MCF 10A (cell line): ENCODE results near the gene L3MBTL4. TPM values are rescaled to one million over a fixed set of nuclear protein-coding genes. Genes with fewer than 3 reads are reported as not detected.

Experiments used
- BruUV-seq: library from RNA; stranded (reverse); fragments of 400-500 nt; replicated peaks from 2 replicates; lab custom pipeline; 2021; lab: Mats Ljungman, UMichigan
- CTCF ChIA-PET: fragments of 300-600 bp; sonication (Branson Sonifier 250); formaldehyde crosslinking; extraction: SDS; loops from one replicate; lab custom pipeline; 2021; ENCODE audit warnings: antibody characterized with exemption, inconsistent platforms; lab: Yijun Ruan, JAX
- POLR2A ChIA-PET: fragments of 300-600, 350-650 bp; sonication (Branson Sonifier 250); formaldehyde crosslinking; extraction: SDS; loops from one replicate; lab custom pipeline; 2020; ENCODE audit warnings: antibody characterized with exemption, inconsistent platforms; lab: Yijun Ruan, JAX
- DNase-seq: peaks from one replicate; pipeline ENCODE4 v3.0.0-alpha.2; 2018; ENCODE audit not compliant: unreplicated experiment
- H3K27ac Mint-ChIP-seq: one replicate; pipeline ENCODE4 v1.8.0; 2022; ENCODE audit warnings: mild to moderate bottlenecking, low read depth, mixed read lengths; ENCODE audit not compliant: unreplicated experiment
- H3K27me3 Mint-ChIP-seq: one replicate; pipeline ENCODE4 v1.8.0; 2022; ENCODE audit warnings: mixed read lengths; ENCODE audit not compliant: insufficient read depth, unreplicated experiment
- H3K36me3 Mint-ChIP-seq: one replicate; pipeline ENCODE4 v1.8.0; 2022; ENCODE audit warnings: mild to moderate bottlenecking, moderate library complexity, mixed read lengths; ENCODE audit not compliant: insufficient read depth, unreplicated experiment
- H3K4me1 Mint-ChIP-seq: one replicate; pipeline ENCODE4 v1.8.0; 2022; ENCODE audit warnings: mixed read lengths; ENCODE audit not compliant: insufficient read depth, unreplicated experiment
- H3K4me3 Mint-ChIP-seq: one replicate; pipeline ENCODE4 v1.8.0; 2022; ENCODE audit warnings: mild to moderate bottlenecking, moderate library complexity, mixed read lengths; ENCODE audit not compliant: unreplicated experiment
- H3K9me3 Mint-ChIP-seq: one replicate; pipeline ENCODE4 v1.8.0; 2022; ENCODE audit warnings: mixed read lengths; ENCODE audit not compliant: unreplicated experiment
- CTCF ChIP-seq: fragments of 200-600 bp; IDR thresholded peaks from one replicate; pipeline ENCODE4 v1.8.0; 2022; ENCODE audit warnings: antibody characterized with exemption, mild to moderate bottlenecking; ENCODE audit not compliant: unreplicated experiment
- intact Hi-C: fragments of 100-400 bp; cut with micrococcal nuclease; formaldehyde crosslinking; loops from 2 replicates; pipeline ENCODE4 v1.14.1; 2022
- total RNA-seq: library from RNA; stranded (reverse); gene quantifications from 2 replicates; pipeline ENCODE4 v1.2.3, GENCODE V29; 2022

L3MBTL4 gene
- total RNA-seq, 1 experiment from 2014 or later, result not detected

GRCh38 chr18:6357668-6358067 lies 57.0 kb downstream of the L3MBTL4 start:
- POLR2A ChIA-PET, result no interaction called here
- intact Hi-C loops, result loop anchor here (10.0 kb wide), 1 partner anchor 527 kb away; no protein-coding TSS in a partner anchor
- peaks cover 13% of the 10 kb centered on the region for H3K27me3 Mint-ChIP-seq

DNA sequence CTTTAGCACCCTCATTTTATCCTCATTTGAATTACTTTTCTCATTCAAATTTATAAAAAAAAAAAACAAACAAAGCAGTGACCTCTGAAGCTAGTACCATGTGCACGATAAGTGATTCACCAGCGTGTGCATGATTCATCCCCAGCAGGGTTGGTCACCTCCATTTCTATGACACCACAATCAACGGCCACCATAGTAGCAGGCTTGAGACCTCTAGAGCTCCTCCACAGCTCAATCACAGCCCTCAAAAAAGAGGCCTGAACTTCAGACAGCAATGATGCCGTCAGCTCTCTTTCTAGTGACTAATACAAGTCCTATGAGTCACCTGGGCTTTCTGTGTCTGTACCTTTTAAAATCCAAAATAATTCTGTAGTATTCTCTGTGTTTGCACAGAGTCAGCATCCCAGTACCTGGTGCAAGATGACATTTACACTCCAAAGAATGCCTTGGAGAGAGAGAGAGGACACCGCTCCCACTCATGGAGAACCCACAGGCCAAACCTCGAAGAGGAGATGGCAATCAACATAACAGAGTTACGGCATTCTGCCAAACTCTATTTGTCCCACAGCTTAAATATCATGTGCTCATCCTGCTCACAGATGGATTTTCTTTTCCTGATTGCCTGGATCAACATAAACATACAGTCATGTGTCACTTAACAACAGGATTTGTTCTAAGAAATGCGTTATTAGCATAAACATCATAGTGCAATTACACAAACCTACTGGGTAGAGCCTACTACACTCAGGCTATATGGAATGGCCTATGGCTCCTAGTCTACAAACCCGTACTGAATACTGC lies 58.7 kb downstream of the L3MBTL4 start:
- intact Hi-C loops, result loop anchor here (10.0 kb wide), 1 partner anchor 529 kb away; no protein-coding TSS in a partner anchor
- Mint-ChIP-seq H3K4me3 (no peak overlapping the region), H3K4me1 (no peaks in the 10 kb centered on the region), H3K27me3 (no peaks in the 10 kb centered on the region), H3K9me3 (no peaks in the 10 kb centered on the region), H3K27ac (no peak overlapping the region), H3K36me3 (no peaks in the 10 kb centered on the region)
- no peak for DNase-seq
- POLR2A ChIA-PET, result no interaction called here
- CTCF ChIA-PET, result interaction anchor here (0.7 to 1.2 kb wide), 2 partner anchors 9 to 564 kb away, joined by 3 read pairs; no protein-coding TSS in a partner anchor
- no peak for TF ChIP-seq CTCF
- BruUV-seq, result no TSS peak

More at GRCh38 chr18:6357668-6358067, 57.0 kb downstream of the L3MBTL4 start:
- H3K9me3 Mint-ChIP-seq, result no peaks in the 10 kb centered on the region
- H3K36me3 Mint-ChIP-seq, result no peaks in the 10 kb centered on the region
- BruUV-seq, result no TSS peak
- H3K27ac Mint-ChIP-seq, result no peak overlapping the region
- H3K4me1 Mint-ChIP-seq, result no peaks in the 10 kb centered on the region
- CTCF ChIA-PET, result interaction anchor here (0.7 kb wide), 1 partner anchor 599 kb away, joined by 3 read pairs; no protein-coding TSS in a partner anchor
- DNase-seq, result no peak
- no peak for TF ChIP-seq CTCF
- no peak overlapping the region for H3K4me3 Mint-ChIP-seq

- ChIA-PET POLR2A (no interaction called here), CTCF (interaction anchor here (0.6 kb wide), 1 partner anchor 529 kb away, joined by 3 read pairs; no protein-coding TSS in a partner anchor)
- intact Hi-C loops, result loop anchor here (10.0 kb wide), 1 partner anchor 533 kb away; no protein-coding TSS in a partner anchor
- Mint-ChIP-seq H3K9me3 (no peaks in the 10 kb centered on the region), H3K4me3 (no peak overlapping the region), H3K27ac (no peak overlapping the region), H3K4me1 (no peaks in the 10 kb centered on the region), H3K27me3 (peaks cover 2% of the 10 kb centered on the region), H3K36me3 (no peaks in the 10 kb centered on the region)
- TF ChIP-seq CTCF, result no peak
- no TSS peak for BruUV-seq
- DNase-seq, result no peak
Measured at GRCh38 chr18:6352275-6352674, 62.4 kb downstream of the L3MBTL4 start.

- DNase-seq, result no peak
- Mint-ChIP-seq H3K27me3 (peaks cover 11% of the 10 kb centered on the region), H3K9me3 (peaks cover 19% of the 10 kb centered on the region)
Measured at GRCh38 chr18:6342990-6343389, 71.7 kb downstream of the L3MBTL4 start.

More at GRCh38 chr18:6342990-6343389, 71.7 kb downstream of the L3MBTL4 start:
- no TSS peak for BruUV-seq
- ChIA-PET CTCF (no interaction called here), POLR2A (interaction anchor here (0.7 kb wide), 1 partner anchor 1389 kb away, joined by 3 read pairs; no protein-coding TSS in a partner anchor)
- no peak overlapping the region for H3K4me3 Mint-ChIP-seq
- intact Hi-C loops, result no loop called here
- no peaks in the 10 kb centered on the region for H3K36me3 Mint-ChIP-seq
- H3K4me1 Mint-ChIP-seq, result no peaks in the 10 kb centered on the region
- H3K27ac Mint-ChIP-seq, result no peak overlapping the region
- no peak for TF ChIP-seq CTCF
